HCT116 (cell line): Measurements from ENCODE around the gene VLDLR.

Source experiments
- EZH2 ChIP-seq: fragments of 200-600 bp; sonication (generic); IDR thresholded peaks from 2 replicates; pipeline ENCODE4 v1.6.1; 2017; ENCODE audit warnings: antibody characterized with exemption, mixed run types
- EZH2phosphoT487 ChIP-seq: fragments of 200-600 bp; IDR thresholded peaks from 2 replicates; pipeline ENCODE4 v1.6.1; 2018; ENCODE audit warnings: antibody characterized with exemption, borderline replicate concordance
- JUND ChIP-seq: IDR thresholded peaks from 2 replicates; pipeline ENCODE4 v1.6.1; 2012
- SP1 ChIP-seq: IDR thresholded peaks from 2 replicates; pipeline ENCODE4 v1.6.1; 2012; ENCODE audit warnings: low read depth
- TF ChIP-seq, protein P1 (sequence below), 3 experiments: fragments of 200-600 bp in 1 of 3; sonication (generic) in 1 of 3; IDR thresholded peaks in 2 of 3; conservative IDR thresholded peaks in 1 of 3; 2 replicates each; pipeline ENCODE4 v1.5.1; 2012 to 2017; ENCODE audit warnings: low read depth in 2 of 3, low read length in 2 of 3, antibody characterized with exemption in 1 of 3, borderline replicate concordance in 1 of 3, control low read depth in 1 of 3, mild to moderate bottlenecking in 1 of 3, mixed read lengths in 1 of 3, mixed run types in 1 of 3, moderate library complexity in 1 of 3; ENCODE audit not compliant: insufficient read depth in 1 of 3
- TF ChIP-seq, protein P2 (sequence below): IDR thresholded peaks from 2 replicates; pipeline ENCODE4 v1.6.1; 2012

DNA sequence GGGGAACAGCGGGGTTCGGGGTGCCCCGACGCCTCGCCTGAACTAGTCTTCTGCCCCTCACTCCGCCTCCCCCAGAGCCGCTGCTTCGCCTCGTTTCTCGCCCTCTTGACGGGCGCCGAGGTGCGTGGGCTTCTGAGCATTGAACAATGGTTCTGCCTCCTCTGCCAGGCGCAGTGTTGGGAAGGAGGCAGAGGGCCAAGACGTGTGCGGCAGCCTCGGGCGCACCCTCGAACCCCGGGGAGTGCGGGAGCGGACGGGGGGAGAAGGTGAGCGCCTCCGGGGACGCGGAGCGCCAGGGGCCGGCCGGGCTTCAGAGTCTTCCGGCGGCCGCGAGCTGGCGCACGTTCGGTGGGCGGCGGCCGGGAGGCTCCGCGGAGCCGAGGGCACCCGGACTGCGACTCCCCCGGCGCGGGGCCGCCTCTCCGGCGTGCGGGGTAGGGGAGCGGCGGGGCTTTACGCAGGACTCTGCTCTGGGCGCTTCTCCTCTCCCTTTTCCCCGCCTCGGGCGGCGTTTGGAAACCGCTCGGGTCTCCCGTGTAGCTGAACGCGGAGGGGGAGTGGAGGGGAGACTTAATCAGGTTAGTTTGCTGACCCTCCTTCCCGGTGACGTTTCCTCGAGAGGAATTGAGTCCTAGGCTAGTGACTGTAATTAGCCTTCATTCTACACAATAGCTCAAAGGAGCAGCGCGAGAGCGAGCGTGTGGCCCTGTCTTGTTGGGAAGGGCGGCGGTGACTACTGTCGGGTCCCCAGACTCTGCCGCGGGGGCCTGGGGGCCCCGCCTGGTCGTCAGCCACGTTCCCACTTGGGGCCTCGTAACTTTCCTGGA lies 1.1 kb downstream of the VLDLR start:
- TF ChIP-seq, protein P1, sequence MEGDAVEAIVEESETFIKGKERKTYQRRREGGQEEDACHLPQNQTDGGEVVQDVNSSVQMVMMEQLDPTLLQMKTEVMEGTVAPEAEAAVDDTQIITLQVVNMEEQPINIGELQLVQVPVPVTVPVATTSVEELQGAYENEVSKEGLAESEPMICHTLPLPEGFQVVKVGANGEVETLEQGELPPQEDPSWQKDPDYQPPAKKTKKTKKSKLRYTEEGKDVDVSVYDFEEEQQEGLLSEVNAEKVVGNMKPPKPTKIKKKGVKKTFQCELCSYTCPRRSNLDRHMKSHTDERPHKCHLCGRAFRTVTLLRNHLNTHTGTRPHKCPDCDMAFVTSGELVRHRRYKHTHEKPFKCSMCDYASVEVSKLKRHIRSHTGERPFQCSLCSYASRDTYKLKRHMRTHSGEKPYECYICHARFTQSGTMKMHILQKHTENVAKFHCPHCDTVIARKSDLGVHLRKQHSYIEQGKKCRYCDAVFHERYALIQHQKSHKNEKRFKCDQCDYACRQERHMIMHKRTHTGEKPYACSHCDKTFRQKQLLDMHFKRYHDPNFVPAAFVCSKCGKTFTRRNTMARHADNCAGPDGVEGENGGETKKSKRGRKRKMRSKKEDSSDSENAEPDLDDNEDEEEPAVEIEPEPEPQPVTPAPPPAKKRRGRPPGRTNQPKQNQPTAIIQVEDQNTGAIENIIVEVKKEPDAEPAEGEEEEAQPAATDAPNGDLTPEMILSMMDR (IDR thresholded peaks at IDR 0.05 in 2 of 3, conservative IDR thresholded peaks at IDR 0.05 in 1 of 3; ENCODE audit: borderline replicate concordance in 1 of 3, insufficient read depth in 1 of 3, low read depth in 2 of 3, low read length in 2 of 3) = no peak
- TF ChIP-seq SP1 = no peak
- no peak for TF ChIP-seq EZH2
- TF ChIP-seq JUND = no peak
- TF ChIP-seq, protein P2, sequence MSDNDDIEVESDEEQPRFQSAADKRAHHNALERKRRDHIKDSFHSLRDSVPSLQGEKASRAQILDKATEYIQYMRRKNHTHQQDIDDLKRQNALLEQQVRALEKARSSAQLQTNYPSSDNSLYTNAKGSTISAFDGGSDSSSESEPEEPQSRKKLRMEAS = no peak
- TF ChIP-seq EZH2phosphoT487 = no peak
